Measurements from ENCODE around the gene CRY2. TPM values are rescaled to one million over a fixed set of nuclear protein-coding genes. Genes with fewer than 3 reads are reported as not detected.
"Not testable (repeated sequence)": the region's sequence is repeated elsewhere in the genome, so short reads cannot be mapped to it uniquely, and the experiment has no call there.

CRY2 gene
- total and polyA plus RNA-seq, 10 donors, result 5.6 to 39.2 (median 32.6) TPM

GRCh38 chr11:45833761-45834160 is 13.5 kb upstream of the CRY2 start:
- WGBS, 5 donors, result 54 to 69% (median 63%) methylated on average over 3 of the region's 3 CpGs
- DNase-seq, result no peak
- TF ChIP-seq CTCF (IDR thresholded peaks at IDR 0.05 in 8 of 11, conservative IDR thresholded peaks at IDR 0.05 in 3 of 11), result no peak
- no peak for TF ChIP-seq POLR2A (IDR thresholded peaks at IDR 0.05)
- TF ChIP-seq POLR2AphosphoS5 (IDR thresholded peaks at IDR 0.05), result no peak
- Histone ChIP-seq H3K36me3 (no peaks in the 10 kb centered on the region), H3K9me3 (no peaks in the 10 kb centered on the region), H3K4me1 (peaks cover 0 to 6% (median 0%) of the 10 kb centered on the region in 6 donors), H3K27me3 (replicated peaks in 1 of 7) (no peaks in the 10 kb centered on the region), H3K4me3 (no peak overlapping the region), H3K27ac (no peak overlapping the region)
- intact Hi-C loops (cut with DNase I; ENCODE audit: low total_unique reads), result no loop called here

- no peaks in the 10 kb centered on the region for H3K27me3 ChIP-seq (replicated peaks in 1 of 7)
- H3K27ac ChIP-seq, result no peak overlapping the region
- DNase-seq, result no peak
- no peaks in the 10 kb centered on the region for H3K36me3 ChIP-seq
- TF ChIP-seq POLR2AphosphoS5 (IDR thresholded peaks at IDR 0.05) (no peak), CTCF (IDR thresholded peaks at IDR 0.05 in 8 of 11, conservative IDR thresholded peaks at IDR 0.05 in 3 of 11) (no peak), POLR2A (IDR thresholded peaks at IDR 0.05) (no peak)
- intact Hi-C loops (cut with DNase I; ENCODE audit: low total_unique reads), result no loop called here
- no peaks in the 10 kb centered on the region for H3K9me3 ChIP-seq
- no peak overlapping the region for H3K4me3 ChIP-seq
- peaks cover 0 to 6% (median 0%) of the 10 kb centered on the region in 6 donors for H3K4me1 ChIP-seq
- 35 to 46% (median 42%) methylated on average over 3 to 4 of the region's 4 CpGs for WGBS, 5 donors
These were observed 12.9 kb upstream of the CRY2 start for GRCh38 chr11:45834298-45834756.

DNA sequence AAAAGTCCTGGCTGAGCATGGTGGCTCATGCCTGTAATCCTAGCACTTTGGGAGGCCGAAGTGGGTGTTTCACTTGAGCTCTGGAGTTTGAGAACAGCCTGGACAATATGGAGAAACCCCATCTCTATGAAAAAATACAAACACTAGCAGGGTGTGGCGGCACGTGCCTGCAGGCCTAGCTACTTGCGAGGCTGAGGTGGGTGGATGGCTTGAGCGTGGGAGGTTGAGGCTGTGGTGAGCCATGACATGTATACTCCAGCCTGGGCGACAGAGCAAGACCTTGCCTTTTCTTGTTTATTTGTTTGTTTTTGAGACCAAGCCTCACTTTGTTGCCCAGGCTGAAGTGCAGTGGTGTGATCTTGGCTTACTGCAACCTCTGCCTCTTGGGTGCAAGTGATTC is 8.1 kb upstream of the CRY2 start:
- H3K4me3 ChIP-seq, result no peak overlapping the region
- no peaks in the 10 kb centered on the region for H3K9me3 ChIP-seq
- intact Hi-C loops (cut with DNase I; ENCODE audit: low total_unique reads), result no loop called here
- TF ChIP-seq POLR2A (IDR thresholded peaks at IDR 0.05), result no peak
- TF ChIP-seq CTCF (IDR thresholded peaks at IDR 0.05 in 8 of 11, conservative IDR thresholded peaks at IDR 0.05 in 3 of 11), result no peak
- no peak for TF ChIP-seq POLR2AphosphoS5 (IDR thresholded peaks at IDR 0.05)
- 87 to 92% (median 89%) methylated on average over 6 of the region's 6 CpGs for WGBS, 5 donors
- H3K36me3 ChIP-seq, result no peaks in the 10 kb centered on the region
- no peaks in the 10 kb centered on the region for H3K27me3 ChIP-seq (replicated peaks in 1 of 7)
- peaks cover 3 to 18% (median 10%) of the 10 kb centered on the region in 6 donors for H3K4me1 ChIP-seq
- no peak for DNase-seq
- H3K27ac ChIP-seq, result no peak overlapping the region

- 85 to 94% (median 90%) methylated on average over 13 of the region's 13 CpGs for WGBS, 5 donors
- peaks cover 3 to 12% (median 10%) of the 10 kb centered on the region in 6 donors for H3K4me1 ChIP-seq
- H3K27ac ChIP-seq; H3K36me3 ChIP-seq; H3K27me3 ChIP-seq (replicated peaks in 1 of 7); H3K9me3 ChIP-seq; H3K4me3 ChIP-seq; DNase-seq: not testable (repeated sequence)
- intact Hi-C loops (cut with DNase I; ENCODE audit: low total_unique reads), result loop anchor here (5.0 kb wide), 1 partner anchor 77 kb away; the partner anchor contains the start of gene PEX16
These were observed 7.0 kb upstream of the CRY2 start for GRCh38 chr11:45840251-45840650.

Measured in spleen (tissue), 11 donors.